ENCODE results near the gene AFF3.

The AFF3 gene

DNA sequence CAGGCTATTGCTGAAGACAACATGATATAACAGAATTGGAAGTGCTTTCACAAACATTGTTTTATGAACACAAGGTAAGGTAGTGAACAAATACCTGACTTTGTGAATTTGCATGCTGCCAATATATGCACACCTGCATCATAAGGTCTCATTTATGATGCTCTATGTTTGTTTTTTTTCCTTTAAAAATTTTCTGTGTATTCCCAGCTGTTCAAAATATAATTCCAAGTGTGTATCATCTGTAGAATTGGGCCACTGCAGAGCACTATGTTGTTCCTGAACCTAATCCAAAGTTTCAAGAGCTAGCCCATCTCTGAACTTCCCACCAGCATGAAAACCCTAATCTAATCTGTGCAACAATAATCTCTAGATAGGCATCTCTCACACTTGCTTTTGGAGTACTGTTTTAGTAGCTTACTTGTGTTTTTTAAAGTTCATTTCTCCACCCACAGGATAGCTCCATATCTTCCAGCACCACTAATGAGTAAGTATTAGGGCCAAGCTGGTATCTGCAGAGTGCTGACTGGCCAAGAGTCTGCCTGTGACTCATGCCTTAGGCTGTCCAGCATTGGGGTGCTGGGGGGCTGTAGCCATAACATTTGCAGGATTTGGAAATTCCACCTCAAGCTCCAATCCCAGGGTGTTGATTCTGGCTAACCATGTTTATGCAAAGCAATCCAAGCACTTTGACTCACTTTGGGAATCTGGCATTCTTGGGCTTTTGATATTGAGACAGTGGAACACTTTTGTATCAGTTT is 444.4 kb downstream of the AFF3 start:
- no peak for DNase-seq

GRCh38 chr2:99695944-99696253 is 446.5 kb downstream of the AFF3 start:
- Histone ChIP-seq H3K9ac (ENCODE audit: low read length) (no peak overlapping the region), H3K4me1 (ENCODE audit: low read length) (no peaks in the 10 kb centered on the region), H3K36me3 (replicated peaks; ENCODE audit: insufficient read depth, low read length) (no peaks in the 10 kb centered on the region), H3K79me2 (ENCODE audit: low read length) (no peaks in the 10 kb centered on the region), H3K4me3 (ENCODE audit: low read length) (no peak overlapping the region), H3K27me3 (replicated peaks; ENCODE audit: insufficient read depth, low read length) (no peaks in the 10 kb centered on the region), H3K9me2 (replicated peaks; ENCODE audit: insufficient read depth, low read length) (no peaks in the 10 kb centered on the region), H3K4me2 (ENCODE audit: low read depth, low read length) (no peak overlapping the region), H3F3A (ENCODE audit: insufficient read depth, low read length) (no peaks in the 10 kb centered on the region), H4K20me1 (ENCODE audit: insufficient read depth, low read length) (no peaks in the 10 kb centered on the region), H3K9me3 (replicated peaks; ENCODE audit: insufficient read depth, low read length) (no peaks in the 10 kb centered on the region), H2AFZ (ENCODE audit: low read length) (no peak overlapping the region), H3K27ac (ENCODE audit: low read length) (no peak overlapping the region)
- TF ChIP-seq EZH2 (optimal IDR thresholded peaks at IDR 0.05; ENCODE audit: low read depth, low read length) (no peak), CTCF (IDR thresholded peaks at IDR 0.05; ENCODE audit: low read length) (no peak), EZH2phosphoT487 (IDR thresholded peaks at IDR 0.05; ENCODE audit: low read length) (no peak)
- no peak for DNase-seq

More for the DNA sequence above, 444.4 kb downstream of the AFF3 start:
- Histone ChIP-seq H3K79me2 (ENCODE audit: low read length) (no peaks in the 10 kb centered on the region), H3K4me2 (ENCODE audit: low read depth, low read length) (no peak overlapping the region), H3K36me3 (replicated peaks; ENCODE audit: insufficient read depth, low read length) (no peaks in the 10 kb centered on the region), H4K20me1 (ENCODE audit: insufficient read depth, low read length) (no peaks in the 10 kb centered on the region), H3K4me3 (ENCODE audit: low read length) (no peak overlapping the region), H3K27ac (ENCODE audit: low read length) (no peak overlapping the region), H3K4me1 (ENCODE audit: low read length) (no peaks in the 10 kb centered on the region), H3K27me3 (replicated peaks; ENCODE audit: insufficient read depth, low read length) (no peaks in the 10 kb centered on the region), H3K9ac (ENCODE audit: low read length) (no peak overlapping the region), H3K9me2 (replicated peaks; ENCODE audit: insufficient read depth, low read length) (no peaks in the 10 kb centered on the region), H3F3A (ENCODE audit: insufficient read depth, low read length) (no peaks in the 10 kb centered on the region), H3K9me3 (replicated peaks; ENCODE audit: insufficient read depth, low read length) (no peaks in the 10 kb centered on the region), H2AFZ (ENCODE audit: low read length) (no peak overlapping the region)
- TF ChIP-seq EZH2phosphoT487 (IDR thresholded peaks at IDR 0.05; ENCODE audit: low read length) (no peak), CTCF (IDR thresholded peaks at IDR 0.05; ENCODE audit: low read length) (no peak), EZH2 (optimal IDR thresholded peaks at IDR 0.05; ENCODE audit: low read depth, low read length) (no peak)

GRCh38 chr2:99695130-99695943 is 447.1 kb downstream of the AFF3 start:
- DNase-seq = no peak
- no peak for TF ChIP-seq CTCF (IDR thresholded peaks at IDR 0.05; ENCODE audit: low read length)
- H3K9ac ChIP-seq (ENCODE audit: low read length) = no peak overlapping the region

More at GRCh38 chr2:99695130-99695943, 447.1 kb downstream of the AFF3 start:
- no peaks in the 10 kb centered on the region for H3K4me1 ChIP-seq (ENCODE audit: low read length)
- H3K27ac ChIP-seq (ENCODE audit: low read length) = no peak overlapping the region
- no peaks in the 10 kb centered on the region for H3K79me2 ChIP-seq (ENCODE audit: low read length)
- H4K20me1 ChIP-seq (ENCODE audit: insufficient read depth, low read length) = no peaks in the 10 kb centered on the region
- H3K9me2 ChIP-seq (replicated peaks; ENCODE audit: insufficient read depth, low read length) = no peaks in the 10 kb centered on the region
- no peaks in the 10 kb centered on the region for H3F3A ChIP-seq (ENCODE audit: insufficient read depth, low read length)
- H3K9me3 ChIP-seq (replicated peaks; ENCODE audit: insufficient read depth, low read length) = no peaks in the 10 kb centered on the region
- no peaks in the 10 kb centered on the region for H3K27me3 ChIP-seq (replicated peaks; ENCODE audit: insufficient read depth, low read length)
- H3K4me3 ChIP-seq (ENCODE audit: low read length) = no peak overlapping the region
- no peaks in the 10 kb centered on the region for H3K36me3 ChIP-seq (replicated peaks; ENCODE audit: insufficient read depth, low read length)
- no peak overlapping the region for H3K4me2 ChIP-seq (ENCODE audit: low read depth, low read length)
- H2AFZ ChIP-seq (ENCODE audit: low read length) = no peak overlapping the region
